K562 (cell line): Measurements from ENCODE around the gene KCNG4. TPM values are rescaled to one million over a fixed set of nuclear protein-coding genes. Genes with fewer than 3 reads are reported as not detected.

Experiments
- ATAC-seq: fragments of 200-7000 bp; cut with Tn5 transposase; 3 replicates; pipeline ENCODE4 v1.9.1; 2020; ENCODE audit warnings: moderate library complexity
- BruUV-seq: library from RNA; stranded (reverse); fragments of 400-500 nt; replicated peaks from 2 replicates; lab custom pipeline; 2021; lab: Mats Ljungman, UMichigan
- CTCF ChIA-PET: fragments of 300-600 bp; formaldehyde crosslinking; extraction: SDS; loops from one replicate; lab custom pipeline; 2021; ENCODE audit warnings: low intra/inter-chr PET ratio; lab: Yijun Ruan, JAX
- POLR2A ChIA-PET: fragments of 300-600, 350-650 bp; sonication (Branson Sonifier 250); formaldehyde crosslinking; extraction: SDS; loops from one replicate; lab custom pipeline; 2021; ENCODE audit warnings: antibody characterized with exemption, inconsistent platforms; lab: Yijun Ruan, JAX
- DNase-seq, 4 experiments: peaks; one replicate each; pipeline versions ENCODE4 v3.0.0 to v3.0.0-alpha.2; 2011 to 2018; ENCODE audit warnings: low spot score in 3 of 4, mixed read lengths in 3 of 4; ENCODE audit errors: extremely low read depth in 1 of 4
- FAIRE-seq: peaks from 2 replicates; lab custom pipeline; 2011; peaks lifted over from hg19 to GRCh38; lab: Jason Lieb, UNC
- H2AFZ ChIP-seq: 2 replicates; pipeline ENCODE4 v1.6.0; 2011; ENCODE audit warnings: low read depth, low read length, control low read depth, inconsistent platforms
- H3K27ac ChIP-seq: fragments of 200-600 bp; 3 replicates; pipeline ENCODE4 v1.8.0; 2011; ENCODE audit warnings: low read depth, mild to moderate bottlenecking, control low read depth, inconsistent platforms, low read length, moderate library complexity, mixed read lengths; ENCODE audit errors: extremely low read depth
- H3K27me3 ChIP-seq, 2 experiments: fragments of 300-600 bp in 1 of 2; 2 replicates in 1 of 2; 3 replicates in 1 of 2; pipeline versions ENCODE4 v1.6.0 to v1.8.0; 2011; ENCODE audit warnings: inconsistent platforms in 2 of 2, low read length in 2 of 2, mild to moderate bottlenecking in 1 of 2, mixed read lengths in 1 of 2, moderate library complexity in 1 of 2; ENCODE audit not compliant: control insufficient read depth in 2 of 2, insufficient read depth in 2 of 2
- H3K36me3 ChIP-seq: fragments of 300-600 bp; 3 replicates; pipeline ENCODE4 v1.8.0; 2011; ENCODE audit warnings: mild to moderate bottlenecking, low read length, inconsistent platforms; ENCODE audit not compliant: control insufficient read depth, insufficient read depth
- H3K4me1 ChIP-seq, 2 experiments: fragments of 200-600 bp in 1 of 2; replicated peaks in 1 of 2; 2 replicates in 1 of 2; 3 replicates in 1 of 2; pipeline versions ENCODE4 v1.5.1 to v1.8.0; 2011; ENCODE audit warnings: inconsistent platforms in 2 of 2, low read length in 2 of 2, mild to moderate bottlenecking in 1 of 2, mixed read lengths in 1 of 2, moderate library complexity in 1 of 2; ENCODE audit not compliant: control insufficient read depth in 2 of 2, insufficient read depth in 2 of 2
- H3K4me2 ChIP-seq: 2 replicates; pipeline ENCODE4 v1.6.1; 2011; ENCODE audit warnings: low read length, control low read depth, inconsistent platforms, mixed read lengths; ENCODE audit not compliant: insufficient read depth
- H3K4me3 ChIP-seq: fragments of 200-600 bp; sonication (generic), shearing (Covaris generic); 2 replicates; pipeline ENCODE4 v1.5.1; 2016; ENCODE audit warnings: control low read depth, inconsistent platforms
- H3K79me2 ChIP-seq: fragments of 200-600 bp; 3 replicates; pipeline ENCODE4 v1.8.0; 2011; ENCODE audit warnings: low read length, inconsistent platforms; ENCODE audit not compliant: control insufficient read depth, insufficient read depth
- H3K9ac ChIP-seq, 2 experiments: 2 replicates each; pipeline versions ENCODE4 v1.6.0 to v1.6.1; 2011; ENCODE audit warnings: low read depth in 2 of 2, low read length in 2 of 2, control low read depth in 1 of 2, inconsistent platforms in 1 of 2, mild to moderate bottlenecking in 1 of 2, mixed read lengths in 1 of 2; ENCODE audit not compliant: insufficient read depth in 1 of 2
- H3K9me1 ChIP-seq: one replicate; pipeline ENCODE4 v1.6.0; 2011; ENCODE audit warnings: inconsistent platforms, mild to moderate bottlenecking, low read length, moderate library complexity; ENCODE audit not compliant: control insufficient read depth, insufficient read depth
- H3K9me3 ChIP-seq: replicated peaks from 2 replicates; pipeline ENCODE4 v1.5.1; 2011; ENCODE audit warnings: low read depth, low read length, inconsistent platforms; ENCODE audit not compliant: control insufficient read depth, insufficient read depth
- H4K20me1 ChIP-seq: replicated peaks from 2 replicates; pipeline ENCODE4 v1.6.1; 2011; ENCODE audit warnings: low read length, inconsistent platforms, mixed read lengths; ENCODE audit not compliant: control insufficient read depth, insufficient read depth
- COPS2 ChIP-seq: fragments of 450-650 bp; conservative IDR thresholded peaks from 2 replicates; pipeline ENCODE4 v1.6.1; 2016; ENCODE audit warnings: mild to moderate bottlenecking, moderate library complexity
- HSF4 ChIP-seq: fragments of 250-450 bp; sonication (Bioruptor Pico); IDR thresholded peaks from 2 replicates; pipeline ENCODE4 v2.1.2; 2022; ENCODE audit warnings: mild to moderate bottlenecking, moderate library complexity, borderline replicate concordance
- MCM7 ChIP-seq, 2 experiments: fragments of 450-650 bp; IDR thresholded peaks; 2 replicates each; pipeline ENCODE4 v1.6.1; 2016 to 2018
- SOX6 ChIP-seq: fragments of 450-650 bp; IDR thresholded peaks from 2 replicates; pipeline ENCODE4 v1.6.1; 2014; ENCODE audit warnings: mild to moderate bottlenecking
- SREBF1 ChIP-seq: fragments of 150-350 bp; IDR thresholded peaks from 2 replicates; pipeline ENCODE4 v1.6.1; 2014; ENCODE audit warnings: antibody characterized with exemption, low read depth, low read length, borderline replicate concordance
- SRSF3 ChIP-seq: fragments of 200-400 bp; formaldehyde crosslinking; IDR thresholded peaks from 2 replicates; pipeline ENCODE4 v1.6.1; 2016; ENCODE audit warnings: mild to moderate bottlenecking, low read length, moderate library complexity; ENCODE audit not compliant: insufficient read depth
- TBL1XR1 ChIP-seq, 2 experiments: IDR thresholded peaks; 2 replicates each; pipeline ENCODE4 v1.6.1; 2012; ENCODE audit warnings: improper control_type of control experiment in 2 of 2, low read length in 2 of 2, mild to moderate bottlenecking in 1 of 2
- TRIM24 ChIP-seq, 2 experiments: fragments of 450-650 bp; IDR thresholded peaks; 2 replicates each; pipeline ENCODE4 v1.6.1; 2016
- ZKSCAN3 ChIP-seq: fragments of 250-450 bp; sonication (Bioruptor Pico); IDR thresholded peaks from 2 replicates; pipeline ENCODE4 v1.4.0; 2020
- ZNF696 ChIP-seq: fragments of 250-450 bp; sonication (Bioruptor Pico); conservative IDR thresholded peaks from 2 replicates; pipeline ENCODE4 v1.4.0; 2020; ENCODE audit warnings: mild to moderate bottlenecking, moderate library complexity
- WGBS: fragments of 100-300 bp; shearing (Covaris generic); methylation state at CpG from one replicate; pipeline ENCODE4 v1.1.6; 2016; ENCODE audit warnings: low coverage, mixed read lengths; ENCODE audit not compliant: insufficient coverage; ENCODE audit errors: missing lambda C conversion rate; 5-methylcytosine and 5-hydroxymethylcytosine counted together
- in situ Hi-C: fragments of 300-500 bp; cut with MboI; formaldehyde crosslinking; loops from 4 replicates; pipeline ENCODE4 v1.15.0; 2018; ENCODE audit warnings: inconsistent platforms, mixed read lengths
- intact Hi-C: fragments of 100-400 bp; cut with micrococcal nuclease; formaldehyde crosslinking; loops from 2 replicates; pipeline ENCODE4 v1.14.2; 2022
- polyA plus RNA-seq, 8 experiments: library from polyadenylated mRNA; depleted of rRNA in 4 of 8; stranded (reverse) in 5 of 8; unstranded in 3 of 8; fragments of >200 nt; fragmentation: Nextera tagmentation in 2 of 8; fragmentation: Illumina TruSeq in 1 of 8; extraction: Ambion mirVana in 2 of 8; extraction: Trizol in 1 of 8; gene quantifications; 2 replicates each; pipeline versions ENCODE4 v1.2.1 to v1.2.3, GENCODE V29; 2011 to 2014; ENCODE audit warnings: inconsistent platforms in 1 of 8, missing spikeins in 1 of 8
- total RNA-seq, 7 experiments: library from RNA; depleted of rRNA in 6 of 7; stranded (reverse); fragments of >200 nt in 6 of 7; fragmentation: Illumina TruSeq in 2 of 7; extraction: Trizol in 2 of 7; gene quantifications; 2 replicates each; pipeline versions ENCODE4 v1.2.1 to v1.2.3, GENCODE V29; 2011 to 2021; ENCODE audit warnings: low replicate concordance in 1 of 7
- TF ChIP-seq, protein P1 (sequence below): fragments of 250-450 bp; sonication (Bioruptor Pico); IDR thresholded peaks from 2 replicates; pipeline ENCODE4 v1.4.0; 2020; ENCODE audit warnings: mild to moderate bottlenecking, moderate library complexity, borderline replicate concordance

KCNG4 gene
- total and polyA plus RNA-seq, 9 of the 15 experiments (the other 6 are each of a cell fraction or from before 2014, with no cell fraction given): not detected

DNA sequence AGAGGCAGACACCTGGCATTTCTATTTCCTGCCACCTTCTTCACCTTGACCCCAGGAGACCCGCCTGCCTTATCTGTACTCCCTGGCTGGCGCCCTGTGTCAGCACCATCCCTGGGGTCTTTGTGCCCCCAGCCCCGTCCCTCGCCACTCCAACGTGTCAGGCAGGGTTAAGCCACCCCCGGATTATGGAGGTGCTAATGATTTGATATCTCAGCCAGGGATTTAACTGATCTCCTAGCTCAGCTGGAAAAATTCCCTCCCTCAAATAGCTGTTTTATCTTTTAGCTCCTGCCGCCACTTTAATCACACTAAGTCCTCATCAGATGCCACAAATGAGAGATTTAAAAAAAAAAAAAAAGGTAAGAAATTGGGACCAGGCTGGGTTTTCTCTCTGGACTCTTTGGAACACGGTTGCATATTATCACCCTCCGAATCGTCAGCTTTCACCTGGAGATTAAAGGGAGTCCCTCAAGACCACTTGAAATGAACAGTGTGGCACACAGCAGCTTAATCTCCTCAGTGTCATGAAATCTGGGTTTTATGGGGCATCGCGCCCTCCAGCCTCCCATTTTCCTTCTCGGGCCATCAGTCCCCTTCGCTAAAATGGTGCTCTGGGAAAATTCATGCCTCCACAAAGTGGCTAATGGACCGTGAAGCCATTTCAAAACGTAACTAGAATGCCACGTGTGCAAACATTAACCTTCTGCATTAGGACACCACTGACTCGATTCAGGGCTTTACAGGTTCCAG lies 28.7 kb upstream of the KCNG4 start:
- no peaks in the 10 kb centered on the region for H3K9me1 ChIP-seq
- no peaks in the 10 kb centered on the region for H3K9me3 ChIP-seq
- ATAC-seq (no peak), DNase-seq (no peak), FAIRE-seq (no peak)
- H3K27ac ChIP-seq: no peak overlapping the region
- H3K27me3 ChIP-seq: peaks cover 5 to 44% of the 10 kb centered on the region in 2 experiments; a peak in 4 of 5 replicates
- TF ChIP-seq TRIM24 (IDR thresholded peaks at IDR 0.05): no peak
- no peak overlapping the region for H3K4me3 ChIP-seq
- H3K79me2 ChIP-seq: no peaks in the 10 kb centered on the region
- no peaks in the 10 kb centered on the region for H3K36me3 ChIP-seq
- intact Hi-C loops (no loop called here), in situ Hi-C loops (no loop called here)
- no peak overlapping the region for H3K9ac ChIP-seq
- ChIA-PET POLR2A (interaction anchor here (1.6 kb wide), 1 partner anchor 8 kb away, joined by 4 read pairs; no protein-coding TSS in a partner anchor), CTCF (no interaction called here)
- H3K4me1 ChIP-seq: no peaks in the 10 kb centered on the region
- no peak overlapping the region for H2AFZ ChIP-seq
- under 1% methylated on average over 18 of the region's 18 CpGs for WGBS
- H4K20me1 ChIP-seq: 0 out of 2 replicates have a peak, but pooled peaks cover 4% of the 10 kb centered on the region
- no TSS peak for BruUV-seq
- H3K4me2 ChIP-seq: no peak overlapping the region

DNA sequence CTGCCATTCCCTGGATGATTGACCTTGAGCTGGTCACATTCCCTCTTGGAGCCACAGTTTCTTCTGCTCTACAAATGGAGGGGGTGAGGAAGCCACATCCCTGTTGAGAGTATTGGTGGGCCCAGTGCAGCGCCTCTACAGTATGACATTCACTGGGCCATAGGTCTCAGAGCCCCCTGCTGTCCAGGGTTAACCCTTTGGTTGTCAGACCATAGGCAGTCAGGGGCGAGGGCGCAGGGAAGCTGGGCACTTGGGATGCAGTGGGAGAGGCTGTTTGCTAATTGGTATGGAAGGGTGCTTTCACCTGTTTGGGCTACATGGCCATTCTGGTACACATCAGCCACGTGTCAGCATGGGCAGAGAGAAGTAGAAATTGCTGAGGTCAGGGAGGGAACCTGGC lies 27.6 kb upstream of the KCNG4 start:
- no peak overlapping the region for H3K4me3 ChIP-seq
- no peaks in the 10 kb centered on the region for H3K79me2 ChIP-seq
- H3K4me1 ChIP-seq: no peaks in the 10 kb centered on the region
- no peaks in the 10 kb centered on the region for H3K9me3 ChIP-seq
- H3K4me2 ChIP-seq: no peak overlapping the region
- H3K36me3 ChIP-seq: no peaks in the 10 kb centered on the region
- CTCF ChIA-PET: no interaction called here
- BruUV-seq: no TSS peak
- no peak overlapping the region for H3K27ac ChIP-seq
- no peak for TF ChIP-seq MCM7 (IDR thresholded peaks at IDR 0.05)
- TF ChIP-seq COPS2: no peak
- no peak for TF ChIP-seq HSF4
- no peak for TF ChIP-seq SRSF3
- no peak for TF ChIP-seq SOX6
- TF ChIP-seq ZKSCAN3: no peak
- TF ChIP-seq SREBF1: no peak
- no peak for TF ChIP-seq TBL1XR1 (IDR thresholded peaks at IDR 0.05; ENCODE audit: low read length in 2 of 2)
- TF ChIP-seq, protein P1, sequence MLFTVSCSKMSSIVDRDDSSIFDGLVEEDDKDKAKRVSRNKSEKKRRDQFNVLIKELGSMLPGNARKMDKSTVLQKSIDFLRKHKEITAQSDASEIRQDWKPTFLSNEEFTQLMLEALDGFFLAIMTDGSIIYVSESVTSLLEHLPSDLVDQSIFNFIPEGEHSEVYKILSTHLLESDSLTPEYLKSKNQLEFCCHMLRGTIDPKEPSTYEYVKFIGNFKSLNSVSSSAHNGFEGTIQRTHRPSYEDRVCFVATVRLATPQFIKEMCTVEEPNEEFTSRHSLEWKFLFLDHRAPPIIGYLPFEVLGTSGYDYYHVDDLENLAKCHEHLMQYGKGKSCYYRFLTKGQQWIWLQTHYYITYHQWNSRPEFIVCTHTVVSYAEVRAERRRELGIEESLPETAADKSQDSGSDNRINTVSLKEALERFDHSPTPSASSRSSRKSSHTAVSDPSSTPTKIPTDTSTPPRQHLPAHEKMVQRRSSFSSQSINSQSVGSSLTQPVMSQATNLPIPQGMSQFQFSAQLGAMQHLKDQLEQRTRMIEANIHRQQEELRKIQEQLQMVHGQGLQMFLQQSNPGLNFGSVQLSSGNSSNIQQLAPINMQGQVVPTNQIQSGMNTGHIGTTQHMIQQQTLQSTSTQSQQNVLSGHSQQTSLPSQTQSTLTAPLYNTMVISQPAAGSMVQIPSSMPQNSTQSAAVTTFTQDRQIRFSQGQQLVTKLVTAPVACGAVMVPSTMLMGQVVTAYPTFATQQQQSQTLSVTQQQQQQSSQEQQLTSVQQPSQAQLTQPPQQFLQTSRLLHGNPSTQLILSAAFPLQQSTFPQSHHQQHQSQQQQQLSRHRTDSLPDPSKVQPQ: no peak
- no peak for TF ChIP-seq ZNF696 (CRISPR knock-in tag)
- in situ Hi-C loops (no loop called here), intact Hi-C loops (no loop called here)
- no peak for DNase-seq
- 0 out of 2 replicates have a peak, but pooled peaks cover 4% of the 10 kb centered on the region for H4K20me1 ChIP-seq
- no peak for ATAC-seq
- no peak overlapping the region for H2AFZ ChIP-seq
- FAIRE-seq: no peak
- 2% methylated on average over 4 of the region's 4 CpGs for WGBS
- POLR2A ChIA-PET: interaction anchor here (0.6 to 1.6 kb wide), 2 partner anchors 9 to 39 kb away, joined by 4 to 5 read pairs; no protein-coding TSS in a partner anchor
- H3K27me3 ChIP-seq: peaks cover 2 to 55% of the 10 kb centered on the region in 2 experiments; a peak in 3 of 5 replicates
- H3K9me1 ChIP-seq: no peaks in the 10 kb centered on the region
- H3K9ac ChIP-seq: no peak overlapping the region
